NCI-H2227 (cell line): ENCODE data around the gene CDC37L1.
A peak's percentile ranks its signal among the peaks of the same experiment; 100 is the strongest.
"Not testable (repeated sequence)": the region's sequence is repeated elsewhere in the genome, so short reads cannot be mapped to it uniquely, and the experiment has no call there.

Experiments used
- DNase-seq: peaks from one replicate; lab custom pipeline; 2025; ENCODE audit not compliant: unreplicated experiment; lab: John Stamatoyannopoulos, UW

Gene CDC37L1

GRCh38 chr9:4746278-4747030, 67.1 kb downstream of the CDC37L1 start:
- no peak for DNase-seq

GRCh38 chr9:4748612-4749011, 69.2 kb downstream of the CDC37L1 start:
- DNase-seq, result no peak

GRCh38 chr9:4750023-4750673, 70.8 kb downstream of the CDC37L1 start:
- DNase-seq, result peak; percentile 63

GRCh38 chr9:4754530-4754929, 75.2 kb downstream of the CDC37L1 start:
- not testable (repeated sequence) for DNase-seq

- no peak for DNase-seq
Observed at GRCh38 chr9:4755026-4755609, 75.7 kb downstream of the CDC37L1 start.

GRCh38 chr9:4756420-4756819, 77.1 kb downstream of the CDC37L1 start:
- DNase-seq, result no peak
